ENCODE results near the gene SGSM2.

The SGSM2 gene

DNA sequence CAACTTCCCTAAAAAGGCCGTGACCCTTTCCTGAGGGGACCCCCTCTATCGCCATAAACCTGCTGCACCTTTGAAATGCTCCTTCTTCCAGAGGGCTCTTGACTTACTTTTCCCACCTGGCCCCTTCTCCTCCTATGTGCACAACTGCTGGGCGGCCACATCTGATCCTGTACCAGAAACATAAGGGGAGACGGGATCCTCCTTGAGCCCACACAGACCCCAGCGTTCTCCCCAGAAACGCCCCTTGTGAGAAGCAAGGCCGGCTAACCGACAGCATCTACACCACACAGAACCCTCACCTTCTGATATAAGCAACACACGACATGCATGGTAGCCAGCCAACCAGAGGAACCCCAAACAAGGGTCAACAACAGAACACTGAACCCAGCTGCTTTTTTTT lies 77.8 kb downstream of the SGSM2 start:
- H3K9me3 Mint-ChIP-seq, result no peaks in the 10 kb centered on the region
- intact Hi-C loops (cut with micrococcal nuclease), result no loop called here
- peaks cover 44% of the 10 kb centered on the region for H3K4me1 Mint-ChIP-seq (ENCODE audit: low read depth)
- H3K36me3 Mint-ChIP-seq (ENCODE audit: low read depth), result peaks cover 41% of the 10 kb centered on the region
- H3K27me3 Mint-ChIP-seq, result no peaks in the 10 kb centered on the region
- H3K4me3 Mint-ChIP-seq, result no peak overlapping the region
- peak overlapping the region; percentile 56 for H3K27ac Mint-ChIP-seq

GRCh38 chr17:2416010-2416734 lies 78.9 kb downstream of the SGSM2 start:
- no peak overlapping the region for H3K27ac Mint-ChIP-seq
- H3K27me3 Mint-ChIP-seq, result no peaks in the 10 kb centered on the region
- no peaks in the 10 kb centered on the region for H3K9me3 Mint-ChIP-seq
- H3K4me3 Mint-ChIP-seq, result no peak overlapping the region
- H3K36me3 Mint-ChIP-seq (ENCODE audit: low read depth), result peaks cover 46% of the 10 kb centered on the region
- intact Hi-C loops (cut with micrococcal nuclease), result loop anchor here (1.0 kb wide), 1 partner anchor 34 kb away; no protein-coding TSS in a partner anchor
- peaks cover 54% of the 10 kb centered on the region for H3K4me1 Mint-ChIP-seq (ENCODE audit: low read depth)

- no peaks in the 10 kb centered on the region for H3K27me3 Mint-ChIP-seq
- H3K27ac Mint-ChIP-seq, result no peak overlapping the region
- H3K4me3 Mint-ChIP-seq, result no peak overlapping the region
- peaks cover 64% of the 10 kb centered on the region for H3K36me3 Mint-ChIP-seq (ENCODE audit: low read depth)
- peaks cover 50% of the 10 kb centered on the region for H3K4me1 Mint-ChIP-seq (ENCODE audit: low read depth)
- H3K9me3 Mint-ChIP-seq, result no peaks in the 10 kb centered on the region
- intact Hi-C loops (cut with micrococcal nuclease), result no loop called here
Observed at GRCh38 chr17:2418572-2418971, 81.3 kb downstream of the SGSM2 start.

GRCh38 chr17:2419486-2419885 lies 82.2 kb downstream of the SGSM2 start:
- no peaks in the 10 kb centered on the region for H3K27me3 Mint-ChIP-seq
- peaks cover 61% of the 10 kb centered on the region for H3K36me3 Mint-ChIP-seq (ENCODE audit: low read depth)
- H3K9me3 Mint-ChIP-seq, result no peaks in the 10 kb centered on the region
- no peak overlapping the region for H3K27ac Mint-ChIP-seq
- intact Hi-C loops (cut with micrococcal nuclease), result no loop called here
- no peak overlapping the region for H3K4me3 Mint-ChIP-seq
- H3K4me1 Mint-ChIP-seq (ENCODE audit: low read depth), result peaks cover 41% of the 10 kb centered on the region

- intact Hi-C loops (cut with micrococcal nuclease), result no loop called here
- no peak overlapping the region for H3K4me3 Mint-ChIP-seq
- H3K27ac Mint-ChIP-seq, result no peak overlapping the region
- peaks cover 64% of the 10 kb centered on the region for H3K36me3 Mint-ChIP-seq (ENCODE audit: low read depth)
- no peaks in the 10 kb centered on the region for H3K9me3 Mint-ChIP-seq
- H3K27me3 Mint-ChIP-seq, result no peaks in the 10 kb centered on the region
- peaks cover 34% of the 10 kb centered on the region for H3K4me1 Mint-ChIP-seq (ENCODE audit: low read depth)
Observed at GRCh38 chr17:2420176-2420575, 82.9 kb downstream of the SGSM2 start.

GRCh38 chr17:2421315-2422147 lies 84.2 kb downstream of the SGSM2 start:
- Mint-ChIP-seq H3K4me1 (ENCODE audit: low read depth) (peaks cover 24% of the 10 kb centered on the region), H3K9me3 (no peaks in the 10 kb centered on the region), H3K27me3 (no peaks in the 10 kb centered on the region), H3K4me3 (no peak overlapping the region), H3K27ac (no peak overlapping the region), H3K36me3 (ENCODE audit: low read depth) (peaks cover 74% of the 10 kb centered on the region)
- intact Hi-C loops (cut with micrococcal nuclease), result no loop called here

DNA sequence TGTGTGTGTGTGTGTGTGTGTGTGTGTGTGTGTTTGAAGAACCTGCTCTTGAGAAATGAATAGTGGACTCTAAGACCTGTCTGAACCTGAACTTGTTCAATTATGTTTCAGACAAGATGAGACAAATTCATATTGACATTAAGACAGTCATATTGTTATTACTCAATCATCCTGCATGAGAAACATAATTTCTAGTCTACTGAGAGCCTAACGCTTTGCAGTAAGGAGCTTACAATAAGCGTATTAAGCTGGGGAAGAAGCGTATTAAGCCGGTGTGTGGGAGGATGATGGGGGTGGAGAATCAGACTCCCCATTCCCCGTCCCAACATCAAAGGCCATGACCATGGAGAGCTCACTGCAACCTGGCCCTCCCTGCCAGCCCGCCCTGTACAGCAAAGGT lies 86.0 kb downstream of the SGSM2 start:
- Mint-ChIP-seq H3K27me3 (no peaks in the 10 kb centered on the region), H3K36me3 (ENCODE audit: low read depth) (peaks cover 80% of the 10 kb centered on the region), H3K27ac (no peak overlapping the region), H3K9me3 (no peaks in the 10 kb centered on the region), H3K4me1 (ENCODE audit: low read depth) (peaks cover 22% of the 10 kb centered on the region), H3K4me3 (no peak overlapping the region)
- intact Hi-C loops (cut with micrococcal nuclease), result no loop called here

GRCh38 chr17:2427215-2427614 lies 89.9 kb downstream of the SGSM2 start:
- Mint-ChIP-seq H3K4me3 (no peak overlapping the region), H3K36me3 (ENCODE audit: low read depth) (peaks cover 47% of the 10 kb centered on the region), H3K27me3 (no peaks in the 10 kb centered on the region), H3K27ac (no peak overlapping the region), H3K9me3 (no peaks in the 10 kb centered on the region), H3K4me1 (ENCODE audit: low read depth) (peaks cover 8% of the 10 kb centered on the region)
- intact Hi-C loops (cut with micrococcal nuclease), result no loop called here

- no peak overlapping the region for H3K4me3 Mint-ChIP-seq
- peaks cover 49% of the 10 kb centered on the region for H3K36me3 Mint-ChIP-seq (ENCODE audit: low read depth)
- no peaks in the 10 kb centered on the region for H3K9me3 Mint-ChIP-seq
Observed at GRCh38 chr17:2427910-2428309, 90.6 kb downstream of the SGSM2 start.

More at GRCh38 chr17:2427910-2428309, 90.6 kb downstream of the SGSM2 start:
- Mint-ChIP-seq H3K27ac (no peak overlapping the region), H3K27me3 (no peaks in the 10 kb centered on the region), H3K4me1 (ENCODE audit: low read depth) (peaks cover 15% of the 10 kb centered on the region)
- intact Hi-C loops (cut with micrococcal nuclease), result no loop called here
